ENCODE results near the gene LDHD.

DNA sequence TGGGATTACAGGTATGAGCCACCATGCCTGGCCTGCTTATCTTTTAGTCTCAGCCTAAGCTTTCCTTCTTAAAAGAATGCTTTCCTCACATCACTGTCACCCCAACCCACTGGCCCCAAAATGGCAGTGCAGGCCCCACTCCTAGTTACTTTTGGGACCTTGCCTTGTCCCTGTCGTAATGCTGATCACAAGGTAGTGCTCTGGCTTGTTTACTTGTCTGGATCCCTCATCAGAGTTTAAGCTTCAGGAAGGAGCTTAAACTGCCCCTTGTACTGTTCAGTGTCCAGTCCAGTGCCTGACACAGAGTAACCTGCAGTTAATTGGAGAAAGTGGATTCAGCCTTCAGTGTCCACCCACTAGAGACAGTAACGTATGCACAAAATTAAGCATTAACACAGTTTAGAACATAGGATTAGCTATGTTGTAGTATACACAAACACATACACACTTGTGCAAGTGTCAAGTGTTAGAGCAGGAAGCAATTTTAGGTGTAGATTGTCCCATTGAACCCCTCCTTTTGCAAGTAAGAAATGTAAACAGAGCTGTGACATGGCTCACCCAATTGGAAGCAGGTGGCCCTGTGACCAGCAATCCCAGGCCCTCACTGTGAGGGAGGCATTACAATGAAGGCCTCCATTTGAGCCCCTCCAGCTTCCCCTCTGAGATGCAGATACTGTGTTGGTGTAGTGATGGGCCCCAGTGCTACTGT is 44.2 kb downstream of the LDHD start:
- TF ChIP-seq POLR2A (IDR thresholded peaks at IDR 0.05; ENCODE audit: low read length): no peak
- no peak for TF ChIP-seq GATA1 (IDR thresholded peaks at IDR 0.05; ENCODE audit: low read depth, low read length)
